ENCODE measurements around the gene PLA1A. TPM values are rescaled to one million over a fixed set of nuclear protein-coding genes. Genes with fewer than 3 reads are reported as not detected.
"Not testable (repeated sequence)": the region's sequence is repeated elsewhere in the genome, so short reads cannot be mapped to it uniquely, and the experiment has no call there.

Gene PLA1A
- not detected for total RNA-seq

GRCh38 chr3:119597548-119598288 is at the start of gene PLA1A:
Gene PLA1A (plus strand): TSS chr3:119597885. CDS start chr3:119597914, 29 bp downstream.
- no peak for DNase-seq

GRCh38 chr3:119548341-119548740 is 49.3 kb upstream of the PLA1A start:
- DNase-seq: no peak

DNA sequence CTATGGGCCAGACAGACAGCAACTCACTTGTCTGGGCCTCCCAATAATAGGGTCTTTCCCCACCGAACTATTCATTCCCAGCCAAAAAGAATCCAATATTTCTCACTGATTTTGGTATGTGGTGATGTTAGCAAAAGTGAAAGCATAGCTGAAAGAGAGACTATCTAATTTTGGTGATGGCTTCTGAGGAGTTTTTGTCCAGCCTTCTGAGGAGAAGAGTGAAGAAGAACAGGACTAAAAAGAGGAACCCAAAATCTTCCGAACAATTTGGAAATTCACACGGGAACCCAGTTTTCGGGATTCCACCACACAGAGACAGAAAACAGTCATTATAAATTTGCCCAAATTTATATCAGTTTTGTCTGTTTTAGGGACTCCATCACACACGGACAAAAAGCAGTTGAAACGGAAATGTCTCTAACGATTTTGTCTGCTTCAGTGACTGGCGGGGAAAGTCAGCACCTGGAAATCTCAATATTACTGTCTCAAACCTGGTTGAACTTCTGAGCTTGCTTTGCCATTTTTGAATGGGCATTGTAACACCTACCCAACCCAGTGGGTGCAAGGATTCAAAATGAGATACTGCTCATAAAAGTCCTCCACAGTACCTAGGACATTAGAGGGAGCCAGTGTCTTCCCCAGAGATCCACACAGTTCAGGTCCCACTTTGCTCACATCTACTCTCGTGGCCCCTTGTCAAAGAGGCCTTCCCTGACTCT is 47.3 kb upstream of the PLA1A start:
- DNase-seq: no peak

DNA sequence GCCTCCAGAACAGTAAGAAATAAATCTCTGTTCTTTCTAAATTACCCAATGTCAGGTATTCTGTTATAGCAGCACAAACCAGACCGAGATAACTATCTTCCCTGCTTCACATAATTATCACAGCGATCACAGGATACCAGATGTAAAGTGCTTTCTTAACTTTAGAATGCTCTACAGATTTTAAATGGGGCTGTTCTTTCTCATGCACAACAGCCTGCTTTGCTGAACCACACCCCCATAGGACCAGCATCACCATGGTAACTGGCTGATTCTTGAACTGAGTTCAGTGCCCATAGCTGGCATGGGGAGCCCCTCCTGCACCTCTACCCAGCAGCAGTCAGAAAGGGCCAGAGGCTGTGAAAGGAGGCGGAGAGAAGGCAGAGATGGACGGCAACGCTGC is 46.1 kb upstream of the PLA1A start:
- DNase-seq: no peak

DNA sequence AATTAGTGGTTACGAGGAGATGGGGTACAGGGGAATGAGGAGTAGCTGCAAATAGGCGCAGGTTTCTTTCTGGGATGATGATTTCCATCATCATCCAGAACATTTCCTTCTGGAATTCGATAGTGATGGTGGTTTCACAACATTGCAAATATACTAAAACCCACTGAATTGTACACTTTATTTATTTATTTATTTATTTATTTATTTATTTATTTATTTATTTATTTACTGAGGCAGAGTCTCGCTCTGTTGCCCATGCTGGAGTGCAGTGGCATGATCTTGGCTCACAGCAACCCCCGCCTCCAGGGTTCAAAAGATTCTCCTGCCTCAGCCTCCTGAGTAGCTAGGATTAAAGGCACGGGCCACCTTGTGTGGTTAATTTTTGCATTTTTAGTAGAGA is 44.8 kb upstream of the PLA1A start:
- not testable (repeated sequence) for DNase-seq

DNA sequence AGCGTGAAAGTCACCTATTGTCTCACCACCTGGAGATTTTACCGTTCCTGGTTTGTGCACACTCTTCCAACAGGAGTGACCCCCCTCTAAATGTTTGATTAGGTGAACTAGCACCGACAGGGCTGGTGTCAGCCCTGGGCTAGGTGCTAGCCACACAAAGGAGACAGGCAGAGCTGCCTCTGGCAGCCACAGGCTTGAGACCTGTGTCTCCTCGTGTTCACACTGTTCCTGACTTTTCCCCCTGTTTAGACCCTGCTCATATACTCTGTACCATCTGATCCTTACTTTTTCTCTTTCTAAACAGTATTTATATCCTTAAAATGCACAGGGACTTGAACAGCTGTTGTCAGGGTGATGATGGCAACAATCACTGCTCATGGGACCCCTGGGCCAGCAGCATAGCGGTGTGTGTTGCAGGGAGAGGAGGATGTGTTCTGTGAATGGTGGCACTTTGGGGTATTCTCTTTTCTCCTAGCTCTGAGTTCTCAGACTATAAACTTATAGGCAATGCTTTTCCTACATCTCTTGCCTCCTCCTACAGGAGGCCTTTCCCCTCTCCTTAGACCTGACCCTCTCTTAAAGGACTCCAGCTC is 43.8 kb upstream of the PLA1A start:
- no peak for DNase-seq

- no peak for DNase-seq
Observed at GRCh38 chr3:119555309-119555735, 42.4 kb upstream of the PLA1A start.

DNA sequence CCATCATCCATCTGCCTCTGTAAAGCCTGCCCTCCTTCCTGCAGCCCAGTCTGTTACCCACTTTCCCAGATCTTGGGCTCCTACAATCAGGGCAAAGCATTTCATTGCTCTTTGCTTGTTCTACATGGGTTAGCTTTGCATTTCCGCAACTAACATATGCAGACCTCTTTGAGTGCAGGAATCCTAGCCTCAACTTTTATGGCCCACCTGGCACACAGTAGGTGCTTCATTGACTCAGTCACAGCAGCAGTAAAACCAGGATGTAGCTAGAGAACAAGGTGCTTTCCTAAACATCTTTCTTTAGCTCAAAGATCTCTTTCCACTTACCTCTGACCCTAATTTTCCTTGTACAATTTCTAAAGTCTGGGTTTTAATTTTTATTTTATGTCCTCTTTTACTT is 41.8 kb upstream of the PLA1A start:
- no peak for DNase-seq

GRCh38 chr3:119557192-119557876 is 40.4 kb upstream of the PLA1A start:
- DNase-seq: no peak

GRCh38 chr3:119557877-119558269 is 39.8 kb upstream of the PLA1A start:
- DNase-seq: no peak

DNA sequence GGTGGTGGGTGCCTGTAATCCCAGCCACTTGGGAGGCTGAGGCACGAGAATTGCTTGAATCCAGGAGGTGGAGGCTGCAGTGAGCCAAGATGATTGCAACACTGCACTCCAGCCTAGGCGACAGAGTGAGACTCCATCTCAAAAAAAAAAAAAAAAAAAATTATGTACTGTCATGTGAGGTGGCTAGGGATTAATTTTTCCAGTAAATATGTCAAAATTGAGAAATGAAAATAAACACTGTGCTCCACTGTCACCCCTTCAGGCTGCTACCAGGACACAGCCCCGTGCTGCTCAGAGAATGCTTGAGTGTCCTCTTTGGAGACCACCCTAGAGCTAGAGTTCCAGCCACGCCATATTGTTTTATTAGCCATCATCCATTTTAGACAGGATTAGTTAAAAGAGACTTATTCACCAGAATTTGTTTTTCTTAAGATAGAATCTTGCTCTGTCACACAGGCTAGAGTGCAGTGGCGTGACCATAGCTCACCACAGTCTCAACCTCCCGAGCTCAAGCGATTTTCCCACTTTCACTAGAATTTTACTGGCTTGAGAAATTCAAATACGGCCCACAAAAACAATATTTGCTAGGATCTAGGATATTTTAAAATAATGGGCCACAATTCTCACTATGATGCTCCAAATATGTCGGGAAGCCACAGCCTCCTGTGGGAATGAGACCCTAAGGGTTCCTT is 38.9 kb upstream of the PLA1A start:
- DNase-seq: no peak

DNA sequence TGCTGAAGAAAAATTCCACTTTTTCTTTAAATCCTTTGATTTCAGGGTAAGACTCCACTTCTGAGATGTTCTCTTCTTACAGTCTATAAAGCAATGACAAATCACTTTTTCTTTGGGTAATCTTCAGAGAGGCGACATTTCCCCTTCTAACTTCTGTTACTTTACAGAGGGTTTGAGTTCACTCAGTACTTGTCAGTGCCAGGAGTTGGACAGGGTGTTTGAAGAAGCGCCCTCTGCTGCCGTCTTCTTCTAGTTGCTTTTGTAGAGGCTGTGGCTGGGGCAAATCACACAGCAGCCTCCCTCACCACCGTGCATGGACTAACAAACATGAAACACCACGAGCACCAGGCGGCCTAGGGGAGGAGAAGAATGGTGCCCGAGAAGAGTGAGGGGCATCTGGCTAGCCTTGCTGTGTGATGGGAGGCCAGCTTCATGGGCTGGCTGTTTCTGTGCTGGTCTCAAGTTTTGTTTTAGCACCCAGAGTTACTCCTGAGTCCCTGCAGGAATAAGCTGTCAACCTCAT is 38.2 kb upstream of the PLA1A start, which contains the start of gene CD80:
CD80 (minus strand) TSS at position 174 of the 523 bp plus-strand sequence. CDS start 1,886 bp downstream, outside the sequence.
- no peak for DNase-seq

- DNase-seq: no peak
Observed at GRCh38 chr3:119560160-119560559, 37.5 kb upstream of the PLA1A start.

DNA sequence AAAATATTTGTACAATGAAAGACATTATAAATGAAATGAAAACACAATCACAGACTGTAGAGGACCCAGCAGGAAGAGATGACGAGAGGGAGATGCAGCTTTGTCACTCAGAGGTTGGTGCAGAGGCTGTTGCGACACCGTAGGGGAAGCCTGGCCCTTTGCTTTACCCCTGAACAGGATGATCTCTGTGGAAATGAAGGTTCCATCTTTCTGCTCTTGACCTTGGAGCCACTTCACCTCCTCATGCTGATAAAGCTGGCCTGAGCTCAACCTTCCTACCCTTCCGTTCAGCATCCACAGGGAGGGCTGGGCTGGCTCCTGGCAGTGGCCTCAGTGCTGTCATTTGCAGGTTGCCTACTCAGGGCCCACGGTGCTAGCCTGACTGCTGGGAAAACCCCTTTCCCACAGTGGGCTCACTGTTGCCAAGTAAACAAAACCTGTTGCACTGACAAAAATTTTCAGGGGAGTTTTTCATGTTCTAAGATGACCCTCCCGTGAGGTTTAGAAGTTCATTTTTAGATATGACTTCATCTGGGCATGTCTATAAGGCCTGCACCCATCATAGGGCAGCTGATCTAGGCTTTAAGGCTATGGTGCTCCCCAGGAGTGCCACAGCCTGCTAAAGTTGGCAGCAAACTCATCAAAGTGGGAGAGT is 35.3 kb upstream of the PLA1A start:
- DNase-seq: no peak

DNA sequence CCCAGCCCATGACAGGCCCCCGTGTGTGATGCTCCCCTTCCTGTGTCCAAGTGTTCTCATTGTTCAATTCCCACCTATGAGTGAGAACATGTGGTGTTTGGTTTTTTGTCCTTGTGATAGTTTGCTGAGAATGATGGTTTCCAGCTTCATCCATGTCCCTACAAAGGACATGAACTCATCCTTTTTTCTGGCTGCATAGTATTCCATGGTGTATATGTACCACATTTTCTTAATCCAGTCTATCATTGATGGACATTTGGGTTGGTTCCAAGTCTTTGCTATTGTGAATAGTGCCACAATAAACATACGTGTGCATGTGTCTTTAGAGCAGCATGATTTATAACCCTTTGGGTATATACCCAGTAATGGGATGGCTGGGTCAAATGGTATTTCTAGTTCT is 34.4 kb upstream of the PLA1A start:
- DNase-seq: not testable (repeated sequence)

DNA sequence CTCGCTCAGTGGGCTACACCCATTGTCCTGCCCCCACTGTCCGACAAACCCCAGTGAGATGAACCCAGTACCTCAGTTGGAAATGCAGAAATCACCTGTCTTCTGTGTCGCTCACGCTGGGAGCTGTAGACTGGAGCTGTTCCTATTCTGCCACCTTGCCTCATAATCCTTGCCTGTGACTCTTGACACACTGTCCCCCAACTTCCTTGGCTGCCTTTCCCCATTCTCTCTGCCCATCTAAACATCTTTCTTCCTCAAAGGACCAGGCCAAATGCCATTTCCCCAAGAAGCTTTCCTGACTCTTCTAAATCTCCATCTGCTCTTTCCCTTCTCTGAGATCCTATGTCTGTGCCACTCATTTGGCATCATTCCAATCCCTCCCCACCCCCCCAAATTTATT is 28.5 kb upstream of the PLA1A start:
- no peak for DNase-seq

- DNase-seq: no peak
Observed at GRCh38 chr3:119570229-119570628, 27.5 kb upstream of the PLA1A start.

DNA sequence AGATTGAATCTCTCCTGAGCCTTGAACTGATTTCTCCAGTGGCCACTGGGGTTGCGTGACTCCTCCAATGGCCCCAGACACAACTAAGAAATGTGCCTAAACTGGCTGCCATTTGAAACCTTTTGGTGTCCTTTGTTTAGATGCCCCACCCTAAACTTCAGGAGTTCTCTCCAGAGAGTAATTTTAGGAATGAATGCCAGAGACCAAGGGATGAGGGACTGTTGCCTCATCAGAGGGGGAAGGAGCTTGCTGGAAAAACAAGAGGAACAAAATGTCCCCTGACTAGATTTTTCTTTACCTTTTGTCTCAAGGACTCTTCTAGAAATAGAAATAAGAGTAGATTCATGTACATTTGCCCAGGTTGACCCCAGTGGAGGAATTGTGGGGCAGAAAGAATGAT is 26.5 kb upstream of the PLA1A start:
- DNase-seq: no peak

DNA sequence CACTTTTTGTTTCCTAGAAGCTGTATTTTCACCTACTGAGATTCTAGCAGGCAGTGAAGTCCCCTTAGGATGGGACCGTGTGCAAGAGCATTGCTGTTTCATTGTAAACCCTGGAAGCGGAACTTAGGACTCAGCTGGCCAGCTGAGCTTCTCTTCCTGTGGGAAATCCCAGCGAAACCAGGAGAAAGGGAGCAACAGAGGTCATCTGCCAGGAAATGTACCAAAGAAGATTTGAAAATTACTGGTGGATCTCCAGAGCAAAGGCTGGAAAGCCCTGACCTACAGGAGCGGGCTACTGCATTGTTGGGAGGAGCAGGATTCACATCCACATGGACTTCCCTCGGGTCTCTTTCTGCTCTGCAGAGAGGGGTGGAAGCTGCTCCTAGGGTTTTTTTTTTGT is 26.0 kb upstream of the PLA1A start:
- DNase-seq: no peak

- DNase-seq: no peak
Observed at GRCh38 chr3:119575507-119575906, 22.2 kb upstream of the PLA1A start.

DNA sequence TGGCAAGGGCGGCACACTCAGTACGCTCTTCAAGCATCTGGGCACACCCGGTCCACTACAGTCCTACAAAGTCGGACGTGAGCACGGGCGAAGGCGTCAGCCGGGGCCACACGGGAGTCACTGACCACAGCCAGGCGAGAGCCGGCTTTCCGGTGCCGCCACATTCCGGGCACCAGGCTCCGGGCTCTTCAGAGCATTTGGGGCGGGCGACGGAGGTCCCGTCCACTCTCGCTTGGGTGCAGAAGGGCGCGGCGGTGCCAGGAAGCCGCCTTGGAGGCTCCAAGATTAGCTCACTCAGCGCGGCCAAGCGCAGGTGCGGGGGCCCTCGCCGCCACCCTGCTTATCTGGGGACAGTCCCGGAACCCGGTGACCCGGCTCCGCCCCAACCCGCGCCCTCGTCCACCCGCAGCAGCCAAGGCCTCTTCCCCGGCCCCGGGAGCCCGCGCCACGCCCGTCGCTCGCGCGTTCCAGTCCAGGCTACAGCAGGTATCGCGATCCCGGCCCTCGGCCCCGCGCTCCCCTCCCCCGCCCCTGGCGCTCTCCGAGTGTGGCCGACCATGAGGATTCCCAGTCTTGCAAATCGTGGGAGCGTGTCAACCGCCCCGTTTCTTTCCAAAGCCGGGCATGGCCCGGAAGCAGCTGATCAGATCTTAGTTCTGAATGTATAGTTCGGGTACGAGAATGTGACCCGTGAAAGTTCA is 18.2 kb upstream of the PLA1A start, which contains the start of gene ADPRH:
ADPRH (plus strand) TSS at position 127 of the 701 bp plus-strand sequence. CDS start 2,678 bp downstream, outside the sequence.
- peak; percentile 17 for DNase-seq
